Non-pigmented ciliary epithelial cell (primary cell): ENCODE data around the gene PTPRN2.

ENCODE experiments used
- DNase-seq: peaks from one replicate; pipeline ENCODE4 v3.0.0-alpha.2; 2010; ENCODE audit warnings: low read depth

PTPRN2 gene

GRCh38 chr7:157828881-157829280 is 758.7 kb downstream of the PTPRN2 start:
- no peak for DNase-seq

- no peak for DNase-seq
These were observed 759.4 kb downstream of the PTPRN2 start for GRCh38 chr7:157828190-157828589.

GRCh38 chr7:157827863-157828160 is 759.8 kb downstream of the PTPRN2 start:
- DNase-seq, result no peak

- DNase-seq, result no peak
These were observed 760.4 kb downstream of the PTPRN2 start for GRCh38 chr7:157827045-157827862.

- no peak for DNase-seq
These were observed 761.1 kb downstream of the PTPRN2 start for GRCh38 chr7:157826566-157826965.

- DNase-seq, result no peak
These were observed 762.3 kb downstream of the PTPRN2 start for GRCh38 chr7:157825325-157825724.

- no peak for DNase-seq
These were observed 762.9 kb downstream of the PTPRN2 start for GRCh38 chr7:157824819-157825121.

- no peak for DNase-seq
These were observed 763.4 kb downstream of the PTPRN2 start for GRCh38 chr7:157824011-157824818.

GRCh38 chr7:157822688-157823031 is 765.0 kb downstream of the PTPRN2 start:
- no peak for DNase-seq

GRCh38 chr7:157821959-157822687 is 765.5 kb downstream of the PTPRN2 start:
- no peak for DNase-seq

GRCh38 chr7:157820796-157821195 is 766.8 kb downstream of the PTPRN2 start:
- DNase-seq, result no peak

- DNase-seq, result no peak
These were observed 768.2 kb downstream of the PTPRN2 start for GRCh38 chr7:157819455-157819807.

- no peak for DNase-seq
These were observed 768.7 kb downstream of the PTPRN2 start for GRCh38 chr7:157818701-157819454.

- DNase-seq, result no peak
These were observed 769.5 kb downstream of the PTPRN2 start for GRCh38 chr7:157817944-157818700.

- DNase-seq, result no peak
These were observed 770.2 kb downstream of the PTPRN2 start for GRCh38 chr7:157817433-157817832.

GRCh38 chr7:157816526-157817250 is 770.9 kb downstream of the PTPRN2 start:
- DNase-seq, result no peak

- no peak for DNase-seq
These were observed 771.5 kb downstream of the PTPRN2 start for GRCh38 chr7:157816086-157816485.

- DNase-seq, result no peak
These were observed 772.0 kb downstream of the PTPRN2 start for GRCh38 chr7:157815706-157816022.

- DNase-seq, result no peak
These were observed 772.5 kb downstream of the PTPRN2 start for GRCh38 chr7:157814931-157815705.
